ENCODE data around the gene HS1BP3. TPM values are rescaled to one million over a fixed set of nuclear protein-coding genes. Genes with fewer than 3 reads are reported as not detected.

HS1BP3 gene
- total and polyA plus RNA-seq, 2 of the 13 experiments (the other 11 are each of a cell fraction or from before 2014, with no cell fraction given): 15.2 to 22.0 TPM

GRCh38 chr2:20611077-20611843, 39.6 kb downstream of the HS1BP3 start (continued):
- TF ChIP-seq UBTF (CRISPR knock-in tag; IDR thresholded peaks at IDR 0.05): peak; percentile 69; the same call in 1 of the 2 replicates
- no peak for TF ChIP-seq PAF1 (CRISPR knock-in tag; IDR thresholded peaks at IDR 0.05)
- peak; percentile 80 for TF ChIP-seq MEF2D (CRISPR knock-in tag; IDR thresholded peaks at IDR 0.05)
- no peak for TF ChIP-seq ZNF34 (CRISPR knock-in tag; IDR thresholded peaks at IDR 0.05; ENCODE audit: borderline replicate concordance)
- TF ChIP-seq NFIB (CRISPR knock-in tag; IDR thresholded peaks at IDR 0.05; ENCODE audit: borderline replicate concordance): no peak
- TF ChIP-seq ZNF280B (CRISPR knock-in tag; IDR thresholded peaks at IDR 0.05; ENCODE audit: borderline replicate concordance): peak; percentile 31; the same call in 1 of the 2 replicates
- no peak for TF ChIP-seq SRSF9 (IDR thresholded peaks at IDR 0.05; ENCODE audit: borderline replicate concordance, insufficient read depth, low read depth, low read length, poor library complexity, severe bottlenecking)
- no peak for TF ChIP-seq ZNF282 (IDR thresholded peaks at IDR 0.05; ENCODE audit: partially characterized antibody)
- peak; percentile 78; the same call in 1 of the 2 replicates for TF ChIP-seq ZNF350 (CRISPR knock-in tag; IDR thresholded peaks at IDR 0.05; ENCODE audit: borderline replicate concordance, low read depth)
- peak; percentile 95 for TF ChIP-seq HOXA3 (CRISPR knock-in tag; IDR thresholded peaks at IDR 0.05)
- TF ChIP-seq TEF (CRISPR knock-in tag; IDR thresholded peaks at IDR 0.05): no peak
- TF ChIP-seq ZNF660 (CRISPR knock-in tag; IDR thresholded peaks at IDR 0.05; ENCODE audit: borderline replicate concordance, low read depth): no peak
- TF ChIP-seq ZNF160 (CRISPR knock-in tag; IDR thresholded peaks at IDR 0.05): peak; percentile 61; the same call in 1 of the 2 replicates
- no peak for TF ChIP-seq ZNF562 (CRISPR knock-in tag; IDR thresholded peaks at IDR 0.05; ENCODE audit: borderline replicate concordance)
- TF ChIP-seq CSRNP1 (CRISPR knock-in tag; IDR thresholded peaks at IDR 0.05): peak; percentile 91
- 0 out of 2 replicates have a peak, but pooled peaks have one; percentile 68 for TF ChIP-seq ZNF256 (CRISPR knock-in tag; conservative IDR thresholded peaks at IDR 0.05)
- 0 out of 2 replicates have a peak, but pooled peaks have one; percentile 63 for TF ChIP-seq ZNF343 (CRISPR knock-in tag; IDR thresholded peaks at IDR 0.05)
- peak; percentile 64; the same call in 1 of the 2 replicates for TF ChIP-seq HINFP (CRISPR knock-in tag; IDR thresholded peaks at IDR 0.05; ENCODE audit: low read depth)

All from HepG2 (cell line).